HFFc6 (cell line): ENCODE results near the gene MARS1. TPM values are rescaled to one million over a fixed set of nuclear protein-coding genes. Genes with fewer than 3 reads are reported as not detected.
"Not testable (repeated sequence)": the region's sequence is repeated elsewhere in the genome, so short reads cannot be mapped to it uniquely, and the experiment has no call there.

Experiments
- DNase-seq: peaks from one replicate; pipeline ENCODE4 v3.0.0-alpha.2; 2018
- H3K27ac Mint-ChIP-seq: 2 replicates; pipeline ENCODE4 v1.8.0; 2020; ENCODE audit warnings: mild to moderate bottlenecking, mixed read lengths
- H3K27me3 Mint-ChIP-seq: 2 replicates; pipeline ENCODE4 v1.8.0; 2021; ENCODE audit warnings: mild to moderate bottlenecking, moderate library complexity, mixed read lengths; ENCODE audit not compliant: insufficient read depth
- H3K36me3 Mint-ChIP-seq: 2 replicates; pipeline ENCODE4 v1.8.0; 2021; ENCODE audit warnings: low read depth, mixed read lengths
- H3K4me1 Mint-ChIP-seq: 2 replicates; pipeline ENCODE4 v1.8.0; 2020; ENCODE audit warnings: low read depth, mixed read lengths
- H3K4me3 Mint-ChIP-seq: 2 replicates; pipeline ENCODE4 v1.8.0; 2020; ENCODE audit warnings: mild to moderate bottlenecking, moderate library complexity, mixed read lengths
- H3K9me3 Mint-ChIP-seq: 2 replicates; pipeline ENCODE4 v1.8.0; 2020; ENCODE audit warnings: mild to moderate bottlenecking, mixed read lengths
- CTCF ChIP-seq: fragments of 200-600 bp; sonication (generic); IDR thresholded peaks from 2 replicates; pipeline ENCODE4 v1.5.0; 2021; ENCODE audit warnings: antibody characterized with exemption, mild to moderate bottlenecking
- microRNA-seq: library from miRNA; unstranded; fragments of <30 nt; microRNA quantifications from one replicate; pipeline ENCODE4, GENCODE V29; 2019
- total RNA-seq, 6 experiments: library from RNA; stranded (reverse); fragmentation: NEBNext Ultra II Directional; extraction: Animal tissue kit (Norgen Biotek cat#: 25700); gene quantifications; 2 replicates in 1 of 6; 3 replicates in 5 of 6; pipeline ENCODE4 v1.2.3, GENCODE V29; 2021

Gene MARS1
- total RNA-seq, 6 experiments from 2014 or later = 179 to 207 (median 193) TPM

- no peak for TF ChIP-seq CTCF
- peaks cover 6% of the 10 kb centered on the region for H3K27me3 Mint-ChIP-seq
- H3K4me3 Mint-ChIP-seq = no peak overlapping the region
- DNase-seq = no peak
- H3K4me1 Mint-ChIP-seq = peaks cover 32% of the 10 kb centered on the region
- no peaks in the 10 kb centered on the region for H3K9me3 Mint-ChIP-seq
- no peak overlapping the region for H3K27ac Mint-ChIP-seq
- no peaks in the 10 kb centered on the region for H3K36me3 Mint-ChIP-seq
Observed at GRCh38 chr12:57554897-57555296, 67.0 kb downstream of the MARS1 start.

- Mint-ChIP-seq H3K4me1 (peaks cover 10% of the 10 kb centered on the region; the same call in 1 of the 2 replicates), H3K36me3 (no peaks in the 10 kb centered on the region), H3K27ac (no peak overlapping the region), H3K27me3 (peaks cover 5% of the 10 kb centered on the region), H3K9me3 (no peaks in the 10 kb centered on the region), H3K4me3 (no peak overlapping the region)
- no peak for TF ChIP-seq CTCF
- no peak for DNase-seq
Observed at GRCh38 chr12:57558864-57559263, 71.0 kb downstream of the MARS1 start.

- H3K4me3 Mint-ChIP-seq = no peak overlapping the region
- peaks cover 10% of the 10 kb centered on the region; the same call in 1 of the 2 replicates for H3K4me1 Mint-ChIP-seq
- no peak for TF ChIP-seq CTCF
- DNase-seq = no peak
- H3K27ac Mint-ChIP-seq = no peak overlapping the region
- no peaks in the 10 kb centered on the region for H3K9me3 Mint-ChIP-seq
- no peaks in the 10 kb centered on the region for H3K36me3 Mint-ChIP-seq
- H3K27me3 Mint-ChIP-seq = peaks cover 7% of the 10 kb centered on the region; the same call in 1 of the 2 replicates
Observed at GRCh38 chr12:57560516-57560915, 72.6 kb downstream of the MARS1 start.

GRCh38 chr12:57561117-57561516 lies 73.2 kb downstream of the MARS1 start:
- peaks cover 10% of the 10 kb centered on the region; the same call in 1 of the 2 replicates for H3K4me1 Mint-ChIP-seq
- not testable (repeated sequence) for H3K27ac Mint-ChIP-seq, H3K27me3 Mint-ChIP-seq, H3K9me3 Mint-ChIP-seq, H3K36me3 Mint-ChIP-seq, H3K4me3 Mint-ChIP-seq
- DNase-seq = peak; percentile 10

GRCh38 chr12:57563358-57563757 lies 75.5 kb downstream of the MARS1 start:
- no peak for TF ChIP-seq CTCF
- Mint-ChIP-seq H3K27ac (no peak overlapping the region), H3K4me1 (peaks cover 10% of the 10 kb centered on the region; the same call in 1 of the 2 replicates), H3K9me3 (no peaks in the 10 kb centered on the region), H3K36me3 (no peaks in the 10 kb centered on the region), H3K27me3 (peaks cover 6% of the 10 kb centered on the region; the same call in 1 of the 2 replicates), H3K4me3 (no peak overlapping the region)
- DNase-seq = no peak

- peaks cover 10% of the 10 kb centered on the region; the same call in 1 of the 2 replicates for H3K4me1 Mint-ChIP-seq
- no peak for TF ChIP-seq CTCF
- H3K27ac Mint-ChIP-seq = no peak overlapping the region
- H3K9me3 Mint-ChIP-seq = no peaks in the 10 kb centered on the region
- no peaks in the 10 kb centered on the region for H3K36me3 Mint-ChIP-seq
- no peak overlapping the region for H3K4me3 Mint-ChIP-seq
- no peak for DNase-seq
- H3K27me3 Mint-ChIP-seq = peaks cover 7% of the 10 kb centered on the region; the same call in 1 of the 2 replicates
Observed at GRCh38 chr12:57564178-57564740, 76.4 kb downstream of the MARS1 start.

Small RNA genes lying within 50 kb of the gene (microRNA-seq; reads per million reads assigned to microRNA genes)
- gene MIR616 (4.6 reads per million), gene MIR6758 (not detected)

Other genes with a start within 250 kb of the MARS1 start
- 1 to 10 TPM in 1 of 6 experiments, under 1 TPM in 5; 0.21 to 1.1 (median 0.58) TPM for gene STAC3, start 236.9 kb upstream of the MARS1 start, total RNA-seq
- gene R3HDM2, start 57.0 kb upstream of the MARS1 start, total RNA-seq = 10 to 100 TPM; 33.7 to 39.4 (median 37.9) TPM
- not detected for gene INHBC, start 53.3 kb upstream of the MARS1 start, total RNA-seq
- under 1 TPM in 5 of 6 experiments, not detected in 1; 0.12 to 0.34 (median 0.18) TPM for gene INHBE, start 32.8 kb upstream of the MARS1 start, total RNA-seq
- gene GLI1, start 28.3 kb upstream of the MARS1 start, total RNA-seq = 1 to 10 TPM; 3.9 to 5.8 (median 4.6) TPM
- under 1 TPM in 5 of 6 experiments, not detected in 1; 0.11 to 0.85 (median 0.21) TPM for gene ARHGAP9, start 8.2 kb upstream of the MARS1 start, total RNA-seq
- gene DDIT3, start 32.4 kb downstream of the MARS1 start, total RNA-seq = 10 to 100 TPM in 4 of 6 experiments, 1 to 10 TPM in 2; 9.4 to 10.8 (median 10.2) TPM
- gene MBD6, start 34.8 kb downstream of the MARS1 start, total RNA-seq = 10 to 100 TPM; 40.7 to 43.6 (median 42.1) TPM
- 100 to 1,000 TPM; 110 to 123 (median 116) TPM for gene DCTN2, start 59.1 kb downstream of the MARS1 start, total RNA-seq
- gene KIF5A, start 62.0 kb downstream of the MARS1 start, total RNA-seq = 1 to 10 TPM; 1.0 to 1.8 (median 1.2) TPM
- 10 to 100 TPM; 21.1 to 33.1 (median 24.3) TPM for gene PIP4K2C, start 103.1 kb downstream of the MARS1 start, total RNA-seq
- 10 to 100 TPM; 17.7 to 21.0 (median 19.2) TPM for gene DTX3, start 116.8 kb downstream of the MARS1 start, total RNA-seq
- 10 to 100 TPM; 10.2 to 21.9 (median 11.9) TPM for gene ARHGEF25, start 123.4 kb downstream of the MARS1 start, total RNA-seq
- gene B4GALNT1, start 145.1 kb downstream of the MARS1 start, total RNA-seq = 1 to 10 TPM; 1.4 to 3.1 (median 2.3) TPM
- 100 to 1,000 TPM; 150 to 158 (median 156) TPM for gene OS9, start 206.1 kb downstream of the MARS1 start, total RNA-seq